Muscle layer of duodenum (tissue), 2 donors: ENCODE results near the gene SCYL1.

Experiments
- H3K27ac ChIP-seq: one replicate; pipeline ENCODE4 v1.7.0; 2013; ENCODE audit warnings: mild to moderate bottlenecking, low read length
- H3K27me3 ChIP-seq: one replicate; pipeline ENCODE4 v1.7.0; 2013; ENCODE audit warnings: low read depth, mild to moderate bottlenecking, control low read depth, low read length
- H3K36me3 ChIP-seq, 2 donors: one replicate each; pipeline ENCODE4 v1.7.0; 2013; ENCODE audit warnings: low read length in 2 of 2, control low read depth in 1 of 2, mild to moderate bottlenecking in 1 of 2; ENCODE audit not compliant: insufficient read depth in 2 of 2, control insufficient read depth in 1 of 2
- H3K4me1 ChIP-seq, 2 donors: one replicate each; pipeline ENCODE4 v1.7.0; 2013; ENCODE audit warnings: low read length in 2 of 2, mild to moderate bottlenecking in 2 of 2, control low read depth in 1 of 2, moderate library complexity in 1 of 2; ENCODE audit not compliant: insufficient read depth in 2 of 2, control insufficient read depth in 1 of 2
- H3K4me3 ChIP-seq, 2 donors: one replicate each; pipeline ENCODE4 v1.7.0; 2013; ENCODE audit warnings: low read length in 2 of 2, low read depth in 1 of 2, mild to moderate bottlenecking in 1 of 2
- H3K9me3 ChIP-seq, 2 donors: one replicate each; pipeline ENCODE4 v1.7.0; 2013; ENCODE audit warnings: low read length in 2 of 2, control low read depth in 1 of 2, mild to moderate bottlenecking in 1 of 2; ENCODE audit not compliant: control insufficient read depth in 1 of 2
- donor health status: healthy.

SCYL1 gene

GRCh38 chr11:65553301-65554001 lies 28.6 kb downstream of the SCYL1 start:
- no peak overlapping the region for H3K27ac ChIP-seq
- H3K9me3 ChIP-seq: no peaks in the 10 kb centered on the region
- no peak overlapping the region for H3K4me3 ChIP-seq
- peaks cover 8 to 11% of the 10 kb centered on the region in 2 donors for H3K36me3 ChIP-seq
- no peaks in the 10 kb centered on the region for H3K27me3 ChIP-seq
- H3K4me1 ChIP-seq: peaks cover 0 to 37% of the 10 kb centered on the region in 2 donors

GRCh38 chr11:65554057-65554818 lies 29.4 kb downstream of the SCYL1 start:
- peaks cover under 1 to 44% of the 10 kb centered on the region in 2 donors for H3K4me1 ChIP-seq
- peaks cover 0 to 11% of the 10 kb centered on the region in 2 donors for H3K36me3 ChIP-seq
- H3K27me3 ChIP-seq: no peaks in the 10 kb centered on the region
- H3K4me3 ChIP-seq: no peak overlapping the region
- H3K27ac ChIP-seq: no peak overlapping the region
- no peaks in the 10 kb centered on the region for H3K9me3 ChIP-seq

- no peaks in the 10 kb centered on the region for H3K27me3 ChIP-seq
- no peaks in the 10 kb centered on the region for H3K9me3 ChIP-seq
- H3K4me1 ChIP-seq: peaks cover 6 to 51% of the 10 kb centered on the region in 2 donors
- H3K36me3 ChIP-seq: peaks cover 0 to 11% of the 10 kb centered on the region in 2 donors
- no peak overlapping the region for H3K27ac ChIP-seq
- no peak overlapping the region for H3K4me3 ChIP-seq
These were observed 30.1 kb downstream of the SCYL1 start for GRCh38 chr11:65554842-65555430.

GRCh38 chr11:65555693-65556231 lies 30.9 kb downstream of the SCYL1 start:
- Histone ChIP-seq H3K9me3 (no peaks in the 10 kb centered on the region), H3K27ac (no peak overlapping the region), H3K36me3 (peaks cover 0 to 11% of the 10 kb centered on the region in 2 donors), H3K4me1 (peaks cover 14 to 60% of the 10 kb centered on the region in 2 donors), H3K4me3 (no peak overlapping the region), H3K27me3 (no peaks in the 10 kb centered on the region)

- Histone ChIP-seq H3K27ac (peak overlapping the region; percentile 58), H3K4me1 (peaks cover 14 to 64% of the 10 kb centered on the region in 2 donors), H3K4me3 (peak overlapping the region; percentile 44 to 66), H3K36me3 (peaks cover 0 to 5% of the 10 kb centered on the region in 2 donors), H3K9me3 (no peaks in the 10 kb centered on the region), H3K27me3 (no peaks in the 10 kb centered on the region)
These were observed 31.8 kb downstream of the SCYL1 start for GRCh38 chr11:65556470-65557279.

GRCh38 chr11:65557280-65558001 lies 32.6 kb downstream of the SCYL1 start:
- Histone ChIP-seq H3K4me3 (peak overlapping the region; percentile 44 to 66), H3K27me3 (no peaks in the 10 kb centered on the region), H3K9me3 (no peaks in the 10 kb centered on the region), H3K27ac (peak overlapping the region; percentile 58), H3K36me3 (no peaks in the 10 kb centered on the region), H3K4me1 (peaks cover 14 to 64% of the 10 kb centered on the region in 2 donors)

- peak within 1 kb of the TSS; percentile 44 to 66 for H3K4me3 ChIP-seq
- H3K36me3 ChIP-seq: no peaks in the 10 kb centered on the region
- peaks cover 14 to 64% of the 10 kb centered on the region in 2 donors for H3K4me1 ChIP-seq
These were observed 33.4 kb downstream of the SCYL1 start, which contains the start of gene LTBP3 for GRCh38 chr11:65558002-65558929. Gene LTBP3 (minus strand): TSS chr11:65558359. CDS start chr11:65557959, 400 bp downstream.

GRCh38 chr11:65558930-65559509 lies 34.1 kb downstream of the SCYL1 start:
- Histone ChIP-seq H3K9me3 (no peaks in the 10 kb centered on the region), H3K27me3 (no peaks in the 10 kb centered on the region), H3K27ac (peak overlapping the region; percentile 69), H3K4me3 (peak overlapping the region in 1 of 2 donors; percentile 66), H3K36me3 (no peaks in the 10 kb centered on the region), H3K4me1 (peaks cover 14 to 64% of the 10 kb centered on the region in 2 donors)

More at GRCh38 chr11:65558002-65558929, 33.4 kb downstream of the SCYL1 start, which contains the start of gene LTBP3:
- Histone ChIP-seq H3K9me3 (no peaks in the 10 kb centered on the region), H3K27ac (peak within 1 kb of the TSS; percentile 69), H3K27me3 (no peaks in the 10 kb centered on the region)

GRCh38 chr11:65559535-65559934 lies 34.7 kb downstream of the SCYL1 start:
- peaks cover 14 to 60% of the 10 kb centered on the region in 2 donors for H3K4me1 ChIP-seq
- no peaks in the 10 kb centered on the region for H3K9me3 ChIP-seq
- H3K4me3 ChIP-seq: no peak overlapping the region
- no peaks in the 10 kb centered on the region for H3K36me3 ChIP-seq
- H3K27me3 ChIP-seq: no peaks in the 10 kb centered on the region
- peak overlapping the region; percentile 69 for H3K27ac ChIP-seq
